Right renal cortex interstitium (tissue), 3 donors: Measurements from ENCODE around the gene ERVW-1. TPM values are rescaled to one million over a fixed set of nuclear protein-coding genes. Genes with fewer than 3 reads are reported as not detected.

Source experiments
- DNase-seq, 3 donors: peaks; one replicate each; pipeline ENCODE4 v3.0.0-alpha.2; 2013; ENCODE audit warnings: low read depth in 3 of 3, low spot score in 2 of 3
- polyA plus RNA-seq, 3 donors: library from polyadenylated mRNA; unstranded; fragments of 120-200 nt; gene quantifications; one replicate each; pipeline ENCODE4 v1.2.1, GENCODE V29; 2013; ENCODE audit not compliant: insufficient read length in 3 of 3

The ERVW-1 gene
- polyA plus RNA-seq, 3 donors = 0.55 to 0.74 (median 0.58) TPM

DNA sequence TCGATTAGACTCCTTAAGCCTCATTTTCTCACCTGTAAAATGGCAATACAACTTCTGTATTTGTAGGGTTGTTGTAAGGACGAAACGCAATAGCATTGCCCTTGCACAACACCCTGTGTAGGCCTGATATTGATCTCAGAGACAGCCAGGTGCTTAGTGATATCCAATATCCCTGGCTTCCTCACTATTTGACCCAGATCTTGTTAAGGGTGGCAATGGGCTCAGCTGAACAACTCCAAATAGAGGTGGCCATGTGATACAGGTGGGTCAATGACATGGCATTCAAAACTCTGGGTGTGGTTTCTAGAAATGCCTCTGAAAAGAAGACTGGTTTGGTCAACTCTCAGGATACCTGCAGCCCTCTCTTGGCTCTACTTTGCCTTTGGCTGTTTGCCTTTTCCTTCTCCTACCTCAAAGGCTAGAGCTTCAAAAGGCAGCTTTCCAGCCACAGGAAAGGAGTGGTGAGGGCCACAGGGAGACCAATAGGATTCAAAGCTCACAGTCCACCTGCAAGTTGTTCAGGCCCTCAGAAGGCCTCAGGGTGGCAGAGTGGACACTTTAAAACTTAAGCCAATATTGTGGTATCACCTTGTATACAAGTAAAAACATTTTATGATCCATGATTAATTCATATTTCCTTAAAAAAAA lies 45.3 kb downstream of the ERVW-1 start:
- no peak for DNase-seq

GRCh38 chr7:92427193-92427592 lies 50.6 kb downstream of the ERVW-1 start:
- DNase-seq = no peak

GRCh38 chr7:92425311-92425947 lies 52.3 kb downstream of the ERVW-1 start:
- DNase-seq = no peak

DNA sequence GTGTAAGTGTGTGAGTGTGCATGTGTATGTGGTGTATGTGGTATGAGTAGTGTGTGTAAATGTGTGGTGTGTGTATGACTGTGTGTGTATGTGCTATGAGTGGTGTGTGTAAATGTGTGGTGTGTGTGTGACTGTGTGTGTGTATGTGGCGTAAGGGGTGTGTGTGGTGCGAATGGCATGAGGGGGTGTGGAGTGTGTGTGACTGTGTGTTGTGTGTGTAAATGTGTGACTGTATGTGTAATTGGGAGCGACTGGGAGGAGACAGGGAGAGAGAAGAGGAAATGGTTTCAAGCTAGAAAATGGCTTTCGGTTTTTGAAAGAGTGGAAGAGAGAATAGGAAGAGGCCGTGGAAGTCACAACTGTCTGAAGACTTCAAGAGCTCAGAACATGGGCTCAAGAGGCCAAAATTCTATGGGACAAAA lies 54.0 kb downstream of the ERVW-1 start:
- DNase-seq = no peak

DNA sequence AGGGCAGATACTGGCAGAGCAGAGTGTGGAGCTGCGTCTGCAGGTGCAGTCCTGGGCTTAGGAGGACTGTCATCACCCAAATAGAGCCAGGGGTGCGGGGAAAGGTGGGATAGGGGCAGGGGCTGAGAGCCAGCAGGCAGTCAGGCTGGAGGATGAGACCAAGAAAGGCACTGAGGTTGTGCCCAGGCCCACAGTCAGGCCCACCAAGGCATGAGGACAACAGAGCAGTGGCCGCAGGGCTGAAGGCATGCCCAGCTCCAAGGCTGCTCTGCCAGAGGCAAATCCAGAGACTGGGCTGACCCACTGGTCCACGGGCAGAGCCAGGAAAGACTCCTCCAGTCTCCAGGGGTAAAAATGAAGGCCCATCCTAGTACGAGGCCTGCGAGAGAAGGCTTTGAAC lies 54.8 kb downstream of the ERVW-1 start:
- no peak for DNase-seq

DNA sequence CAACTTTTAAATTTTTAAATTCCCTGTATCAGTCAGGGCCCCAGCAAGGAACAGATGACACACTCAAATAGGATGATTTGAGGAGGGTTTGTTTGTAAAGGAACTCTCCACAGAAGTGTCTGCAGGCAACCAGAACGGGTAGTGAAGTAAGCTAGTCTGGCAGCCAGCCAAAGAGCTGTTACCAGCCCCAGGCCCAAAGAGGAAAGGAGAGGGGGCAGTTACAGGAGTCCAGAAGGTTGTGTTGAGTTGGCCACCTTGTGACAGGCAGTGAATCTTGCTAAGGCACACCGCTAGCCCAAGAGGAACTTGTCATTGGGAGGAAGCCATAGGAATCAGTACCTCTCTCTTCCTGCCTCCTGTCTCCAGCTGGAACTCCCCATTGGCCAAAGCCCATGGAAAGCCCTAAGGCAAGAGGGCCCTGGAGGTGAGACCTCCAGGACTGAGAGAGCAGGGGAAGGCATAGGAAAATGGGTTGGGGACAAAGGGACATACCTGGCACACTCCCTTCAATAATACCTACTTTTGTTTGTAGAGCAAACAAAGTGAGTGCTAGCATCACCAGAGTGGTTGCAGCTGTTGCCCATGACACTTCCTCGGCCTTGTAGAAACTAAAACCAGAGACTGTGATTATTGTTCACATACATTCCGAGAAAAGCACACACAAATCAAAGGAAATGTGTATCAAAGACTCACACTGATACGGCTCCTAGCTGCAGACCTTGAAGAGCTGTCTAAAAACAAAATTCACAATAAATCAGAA lies 55.9 kb downstream of the ERVW-1 start:
- DNase-seq = peak in 2 of 3 donors; percentile 27 to 31

Other genes with a start within 250 kb of the ERVW-1 start
- gene KRIT1, start 232.0 kb downstream of the ERVW-1 start, polyA plus RNA-seq = 10 to 100 TPM; 44.5 to 44.9 (median 44.6) TPM
- gene ANKIB1, start 232.0 kb downstream of the ERVW-1 start, polyA plus RNA-seq = 10 to 100 TPM; 41.6 to 44.5 (median 42.7) TPM
- gene GATAD1, start 30.5 kb downstream of the ERVW-1 start, polyA plus RNA-seq = 10 to 100 TPM; 32.3 to 36.3 (median 34.5) TPM
- 10 to 100 TPM; 33.1 to 37.8 (median 34.0) TPM for gene PEX1, start 50.6 kb upstream of the ERVW-1 start, polyA plus RNA-seq
- gene RBM48, start 50.8 kb upstream of the ERVW-1 start, polyA plus RNA-seq = 10 to 100 TPM; 17.9 to 20.1 (median 18.1) TPM
- 10 to 100 TPM; 45.1 to 54.2 (median 46.2) TPM for gene FAM133B, start 112.4 kb upstream of the ERVW-1 start, polyA plus RNA-seq